Glomerular visceral epithelial cell (primary cell): ENCODE results near the gene SCN3B.
A peak's percentile ranks its signal among the peaks of the same experiment; 100 is the strongest.

Experiments used
- DNase-seq: peaks from one replicate; pipeline ENCODE4 v3.0.0-alpha.2; 2016; ENCODE audit errors: extremely low spot score

Gene SCN3B

DNA sequence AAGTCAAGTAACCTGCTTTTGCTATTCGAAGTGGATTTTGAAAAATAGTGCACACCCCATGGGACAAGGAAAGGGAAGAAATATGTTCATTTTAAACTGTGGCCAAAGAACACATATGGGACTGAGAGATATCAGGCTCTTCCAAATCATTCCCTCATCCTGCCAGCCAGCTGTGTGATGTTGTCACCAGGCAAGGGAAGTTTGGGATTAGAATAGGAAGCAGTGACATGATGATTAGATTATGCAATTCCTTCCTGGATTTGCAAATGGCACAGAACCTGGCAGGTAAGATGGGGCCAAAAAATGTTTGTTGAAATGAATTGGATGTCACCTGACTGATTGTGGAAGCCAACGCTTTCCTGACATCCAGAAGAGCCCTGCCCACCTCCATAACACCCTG lies 4.9 kb upstream of the SCN3B start:
- DNase-seq = no peak

DNA sequence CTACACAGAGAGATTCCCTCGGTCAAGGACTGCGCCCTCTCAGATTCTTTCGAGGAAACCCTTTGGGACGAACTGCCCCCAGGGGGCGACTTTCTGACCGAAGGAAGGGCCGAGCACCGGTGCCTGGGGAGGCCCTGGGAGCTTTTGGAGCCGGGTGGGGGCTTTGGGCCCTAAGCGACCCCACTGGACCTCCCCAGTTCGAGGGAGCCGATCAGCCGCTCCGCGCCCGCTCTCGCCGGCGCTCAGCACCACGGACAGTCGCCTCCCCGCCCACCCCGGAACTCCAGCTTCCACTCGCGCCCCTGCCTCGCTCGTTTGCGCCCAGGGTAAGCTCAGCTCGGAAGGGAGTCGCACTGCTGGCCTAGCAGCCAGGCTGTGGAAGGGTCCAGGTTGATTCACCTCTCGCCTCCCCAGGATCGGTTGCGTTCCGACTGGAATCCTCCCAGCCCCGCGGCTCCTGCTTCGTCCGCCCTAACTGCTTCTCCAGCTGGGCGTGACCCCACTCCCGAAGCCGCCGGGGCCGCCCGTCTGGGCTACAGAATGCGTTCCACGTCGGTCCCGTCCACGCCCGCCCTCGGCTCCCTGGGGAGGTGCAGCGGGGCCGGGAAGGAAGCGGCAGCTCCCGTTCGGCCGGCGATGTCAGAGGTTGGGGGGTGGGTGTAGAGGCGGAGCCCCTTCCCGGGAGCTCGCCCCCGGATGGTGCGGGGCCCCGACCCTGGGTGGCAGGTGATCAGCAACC lies 428 bp downstream of the SCN3B start:
- no peak for DNase-seq

DNA sequence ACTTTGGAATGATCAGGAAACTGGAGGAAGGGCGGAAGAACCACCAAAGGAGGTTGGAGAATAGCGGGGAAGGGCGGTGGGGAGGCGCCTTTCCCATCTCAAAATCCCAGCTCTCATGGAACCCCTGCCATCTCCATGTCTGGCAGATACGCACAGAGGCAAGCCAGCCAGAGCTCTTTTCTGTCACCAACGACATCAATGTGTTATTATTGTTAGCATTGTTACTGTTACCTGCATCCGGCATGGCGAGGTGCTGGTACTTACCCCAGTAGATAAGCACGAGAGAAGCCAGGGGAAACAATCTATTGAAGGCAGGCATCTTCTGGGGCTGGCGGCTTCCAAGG lies 969 bp downstream of the SCN3B start:
- DNase-seq = no peak

DNA sequence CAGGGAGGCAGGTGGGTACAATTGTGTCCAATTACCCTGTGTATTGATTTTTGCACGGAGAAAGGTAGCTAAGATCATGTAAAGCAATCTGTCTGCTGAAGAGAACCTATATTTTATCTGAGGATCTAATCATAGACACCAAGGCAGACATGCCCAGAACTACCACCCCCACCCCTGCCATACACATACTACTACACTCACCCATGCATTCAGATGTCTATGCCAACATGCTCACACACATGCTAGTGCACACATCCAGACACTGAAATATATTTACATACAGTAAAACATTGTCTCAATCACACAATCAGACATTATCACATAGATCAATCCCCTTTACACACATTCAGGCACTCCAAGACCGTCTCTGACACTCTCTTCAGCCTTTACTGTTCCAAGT lies 1.8 kb downstream of the SCN3B start:
- DNase-seq = no peak

DNA sequence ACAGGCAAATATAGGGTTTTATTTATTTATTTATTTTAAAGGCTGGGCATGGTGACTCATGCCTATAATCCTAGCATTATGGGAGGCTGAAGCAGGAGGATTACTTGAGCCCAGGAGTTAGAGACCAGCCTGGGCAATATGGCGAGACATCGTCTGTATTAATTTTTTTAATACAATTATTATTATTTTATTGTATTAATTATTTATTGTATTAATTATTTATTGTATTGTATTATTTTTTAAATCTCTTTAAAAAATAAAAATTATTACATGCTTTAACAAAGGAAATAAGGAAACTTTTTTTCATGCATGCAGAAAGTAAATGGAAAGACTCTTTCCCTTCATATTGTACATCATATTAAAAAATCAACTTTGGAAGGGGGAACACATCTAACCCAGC lies 3.5 kb downstream of the SCN3B start:
- no peak for DNase-seq

DNA sequence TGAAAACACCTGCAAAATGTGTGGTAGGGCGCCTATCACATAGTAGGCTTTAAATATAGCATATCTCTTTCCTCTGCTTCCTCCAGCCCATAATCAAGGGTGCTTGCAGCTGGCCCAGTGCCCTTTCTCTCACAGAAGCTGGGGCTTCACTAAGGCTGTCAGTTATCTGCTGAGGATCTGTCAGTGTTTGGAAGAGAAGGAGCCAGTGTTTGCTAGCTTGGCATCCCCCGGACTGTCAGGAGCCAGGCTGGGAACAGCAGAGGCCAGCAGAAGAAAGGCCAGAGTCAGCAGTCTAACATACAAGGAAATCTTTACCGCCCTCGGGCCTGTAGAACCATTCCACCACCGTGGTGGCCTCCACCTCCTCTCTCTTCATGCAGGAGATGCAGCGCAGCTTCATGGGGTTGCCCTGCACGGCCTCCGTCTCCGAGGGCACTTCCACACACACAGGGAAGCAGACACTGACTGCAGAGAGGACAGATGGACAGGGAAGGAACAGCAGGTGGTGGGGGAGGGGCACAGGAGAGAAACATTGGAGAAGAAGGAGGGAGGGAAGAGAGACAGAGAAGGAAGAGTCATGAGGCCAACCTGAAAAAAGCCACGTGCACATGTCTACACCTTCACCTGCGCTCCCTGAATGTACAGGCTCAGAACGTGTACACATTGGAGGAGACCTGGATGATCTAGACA lies 9.0 kb downstream of the SCN3B start:
- DNase-seq = no peak

DNA sequence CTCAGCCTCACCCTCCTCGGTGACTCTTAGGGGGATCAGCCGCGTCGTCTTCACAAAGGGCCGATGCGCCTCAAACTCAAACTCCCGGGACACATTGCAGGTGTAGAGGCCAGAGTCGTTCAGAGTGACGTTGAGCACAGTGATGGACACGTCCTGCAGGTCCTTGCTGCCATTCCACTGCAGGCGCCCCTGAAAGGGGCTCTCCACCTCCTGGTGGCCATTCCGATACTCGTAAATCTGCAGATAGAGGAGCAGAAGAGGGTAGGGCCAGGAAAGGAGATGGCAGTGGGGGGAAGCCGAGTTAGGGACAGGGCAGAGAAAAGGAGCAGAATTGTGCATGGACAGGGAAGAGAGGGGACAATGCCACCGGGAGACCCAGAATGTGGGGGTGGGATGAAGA lies 12.0 kb downstream of the SCN3B start:
- DNase-seq = no peak

DNA sequence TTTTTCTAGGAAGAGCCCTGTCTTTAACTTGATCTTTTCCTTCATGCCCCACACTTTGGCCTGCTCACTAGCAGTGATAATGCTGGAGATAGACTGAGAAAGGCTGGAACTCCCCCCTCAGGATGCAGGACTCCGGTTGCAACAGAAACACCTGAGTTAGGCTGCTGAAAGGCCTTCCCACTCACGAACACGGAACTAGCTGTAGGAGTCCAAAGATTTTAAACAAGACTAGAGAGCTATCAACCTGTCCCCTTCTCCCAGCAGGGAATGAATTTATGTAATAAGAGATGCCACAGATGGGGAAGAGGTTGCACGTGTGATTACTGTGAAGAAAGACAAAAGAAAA lies 13.0 kb downstream of the SCN3B start:
- no peak for DNase-seq

DNA sequence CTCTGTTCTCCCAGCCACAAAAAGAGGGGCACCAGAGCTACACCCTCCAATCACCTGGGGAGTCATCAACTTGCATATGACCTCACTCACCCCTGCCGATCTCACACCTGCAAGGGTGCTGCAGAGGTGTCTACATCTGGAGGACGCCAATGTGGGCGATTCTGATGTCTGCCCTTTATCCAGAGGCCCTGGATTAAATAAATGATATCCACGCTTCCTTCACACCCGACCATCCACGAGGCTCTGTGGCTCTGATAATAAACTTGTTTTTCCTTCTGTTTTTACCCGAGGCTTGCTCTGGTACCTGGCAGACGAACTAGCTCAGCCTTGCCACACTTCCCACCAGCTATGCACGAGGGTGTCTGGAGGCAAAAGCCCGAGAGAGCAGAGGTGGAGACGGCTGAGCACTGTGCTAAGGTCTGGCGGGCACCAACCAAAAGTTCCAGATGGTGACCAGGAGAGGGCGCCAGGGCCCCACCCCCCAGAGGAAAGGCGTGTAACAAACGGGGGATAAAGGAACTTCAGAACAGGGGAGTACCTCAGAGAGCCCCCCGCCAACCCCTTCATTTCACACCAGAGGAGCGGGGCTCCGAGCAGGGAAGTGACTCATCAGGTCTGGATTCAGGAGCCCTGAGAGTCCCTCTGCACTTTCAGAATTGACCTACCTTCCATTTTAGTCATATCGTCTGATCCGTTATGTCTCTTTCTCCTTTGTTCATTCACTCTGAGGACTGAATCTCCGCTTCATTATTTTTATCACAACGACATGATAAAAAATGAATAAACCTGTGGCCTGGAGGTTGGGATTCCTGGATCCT lies 13.5 kb downstream of the SCN3B start:
- peak; percentile 20 for DNase-seq

DNA sequence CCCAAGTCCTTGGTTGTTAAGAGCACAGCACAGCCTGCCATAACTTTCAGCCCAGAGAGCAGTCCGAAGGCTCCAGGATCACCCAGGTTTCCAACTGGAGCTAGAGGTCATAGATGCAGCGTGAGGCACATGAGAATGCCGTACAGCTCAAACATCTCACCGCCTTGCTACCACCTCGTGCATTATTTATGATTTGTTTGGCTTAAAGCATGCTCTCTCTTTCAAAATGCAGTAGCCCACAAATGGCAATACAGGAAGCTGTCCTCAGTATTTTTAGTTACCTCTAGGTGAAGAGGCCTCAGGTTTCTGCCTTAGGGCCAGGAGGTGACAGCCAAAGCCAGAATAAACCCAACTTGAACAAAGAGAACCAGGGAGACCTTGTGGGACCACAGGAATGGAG lies 14.4 kb downstream of the SCN3B start:
- no peak for DNase-seq

DNA sequence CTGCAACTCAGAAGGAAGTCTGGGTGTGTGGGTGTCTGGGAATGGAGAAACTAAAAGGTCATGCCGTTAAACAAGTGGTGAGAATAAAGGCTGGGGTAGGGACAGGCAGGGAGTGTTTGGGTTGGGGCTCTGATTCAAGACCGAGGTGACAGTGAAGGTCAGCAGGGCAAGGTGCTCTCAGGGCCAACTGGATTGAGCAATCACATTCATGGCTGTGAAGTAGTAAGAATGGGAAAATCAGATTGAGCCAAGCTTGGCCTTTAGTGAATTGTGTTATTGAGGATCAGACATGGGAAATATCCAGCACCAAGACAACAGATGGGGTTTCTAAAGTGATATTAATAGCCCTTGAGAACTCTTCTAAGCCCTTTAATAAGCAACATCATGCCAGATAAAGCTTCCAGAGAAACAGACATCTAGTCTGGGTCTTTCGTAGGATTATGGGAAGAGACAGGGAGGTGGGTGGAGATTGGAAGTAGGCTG lies 24.3 kb downstream of the SCN3B start:
- DNase-seq = no peak

DNA sequence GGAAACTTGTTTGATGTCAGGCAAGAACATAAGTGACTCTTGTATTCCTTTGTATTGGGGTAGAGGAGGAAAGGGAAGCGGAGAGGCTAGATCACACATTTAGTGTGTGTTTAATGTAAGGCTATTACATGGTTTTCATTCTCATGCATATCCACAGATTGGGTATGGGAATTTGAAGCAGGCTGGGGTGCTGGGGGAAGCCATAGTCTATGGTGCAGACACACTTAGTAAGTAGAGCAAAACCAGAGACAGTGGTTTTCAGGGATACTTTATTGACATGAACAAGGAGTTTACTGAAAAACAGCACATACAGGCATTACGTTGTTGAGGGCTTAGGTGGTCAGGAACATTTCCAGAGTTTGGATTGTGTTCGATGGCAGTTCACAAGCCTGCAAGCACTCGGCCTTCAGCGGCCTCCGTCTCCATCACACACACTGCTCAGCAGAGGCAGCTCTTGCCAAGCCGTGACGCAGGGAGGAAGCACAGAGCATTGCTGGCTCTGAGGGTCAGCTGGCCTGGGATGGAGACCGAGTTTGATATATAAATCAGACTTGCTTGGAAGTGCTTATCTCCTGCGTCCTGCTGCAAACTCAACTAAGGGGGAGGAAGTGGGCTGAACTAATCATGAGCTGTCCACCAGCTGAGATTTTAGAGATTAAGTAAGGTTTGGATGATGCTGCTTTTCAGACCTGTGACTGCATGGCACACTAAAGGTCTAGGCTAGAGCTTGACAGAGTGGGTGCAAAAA lies 25.3 kb downstream of the SCN3B start:
- DNase-seq = no peak

DNA sequence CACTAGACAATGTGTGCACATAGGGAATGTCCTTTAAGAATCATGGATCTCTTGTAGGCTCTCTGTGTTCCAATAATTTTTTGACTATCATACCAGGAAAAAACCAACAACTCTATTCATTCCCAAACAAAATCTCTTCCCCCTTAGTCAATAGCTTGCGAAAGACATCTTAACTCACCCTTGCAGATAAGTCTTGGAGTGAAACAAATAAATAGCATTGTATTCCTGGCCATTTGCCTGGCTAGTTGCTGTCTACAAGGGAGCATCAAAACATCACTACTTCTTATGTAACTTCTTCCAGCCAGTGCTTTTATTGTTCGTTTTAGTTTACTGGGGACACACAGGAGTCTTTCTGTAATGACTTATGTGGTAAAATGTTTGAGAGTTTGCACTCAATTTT lies 29.4 kb downstream of the SCN3B start:
- no peak for DNase-seq

DNA sequence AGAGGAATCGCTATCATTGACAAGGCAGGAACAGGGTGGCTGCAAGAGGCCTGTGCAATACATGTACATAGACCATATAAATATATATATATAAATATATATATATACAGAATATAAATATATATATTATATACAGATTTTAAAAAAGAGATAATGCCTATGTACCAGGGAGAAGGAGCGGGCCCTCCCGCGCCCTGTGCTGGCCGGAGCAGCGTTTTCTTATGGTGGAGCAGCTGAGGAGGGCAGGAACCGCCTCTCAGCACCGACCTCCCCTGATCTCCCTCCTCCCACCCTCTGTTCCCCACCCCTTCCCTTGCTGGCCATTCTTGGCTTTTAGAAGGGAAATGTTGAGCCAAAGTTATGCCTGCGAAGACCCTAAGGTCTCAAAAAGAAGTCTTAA lies 31.8 kb downstream of the SCN3B start:
- DNase-seq = no peak

DNA sequence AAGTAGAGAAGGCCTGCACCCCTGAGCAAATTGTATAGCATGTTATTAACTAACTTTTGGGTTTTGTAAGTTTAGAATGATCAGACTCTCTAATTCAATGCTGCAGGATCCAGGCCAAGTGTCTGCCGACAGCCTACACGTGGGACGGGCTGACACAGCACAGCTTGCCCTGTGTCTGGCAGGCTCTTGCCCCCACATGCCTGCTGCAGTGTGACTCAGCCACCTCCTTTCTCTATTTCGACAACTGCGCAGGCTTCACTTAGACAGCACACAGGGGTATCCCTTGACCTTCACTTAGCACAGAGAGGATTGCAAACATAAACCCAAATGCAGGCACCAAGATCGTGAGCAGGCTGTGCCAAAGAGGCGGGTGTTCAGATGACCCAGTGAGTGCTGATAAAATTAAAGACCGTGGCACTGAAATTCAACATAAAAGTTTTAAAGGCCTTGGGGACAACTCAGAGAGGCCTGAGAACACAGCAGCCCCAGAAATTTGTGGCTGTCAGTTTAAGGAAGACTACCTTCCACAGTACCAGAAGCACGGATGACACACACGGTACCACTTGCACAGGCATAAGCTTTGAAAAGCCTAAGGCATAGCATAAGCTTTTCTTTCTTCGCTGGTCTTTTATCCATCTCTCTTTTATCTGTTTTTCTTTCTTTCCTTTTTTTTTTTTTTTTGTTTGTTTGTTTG lies 37.8 kb downstream of the SCN3B start:
- no peak for DNase-seq

DNA sequence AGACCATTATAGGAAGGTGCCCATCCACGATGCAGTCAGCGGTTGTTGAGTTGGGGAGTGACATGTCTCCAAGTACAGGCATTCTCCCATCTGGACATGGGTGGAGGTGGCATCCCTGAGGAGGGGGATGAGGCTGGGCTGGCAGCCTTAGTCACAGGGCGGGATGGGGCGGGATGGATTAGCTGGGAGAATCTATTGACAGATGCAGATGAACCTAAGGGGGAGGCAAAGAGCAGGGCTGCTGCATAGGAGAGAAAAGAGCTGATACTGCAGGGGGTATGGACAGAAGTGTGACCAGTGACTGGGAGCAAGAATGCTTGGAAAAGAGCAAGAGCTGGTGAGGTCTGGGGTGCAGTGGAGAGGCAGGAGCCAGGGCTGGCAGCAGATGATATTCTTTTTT lies 42.7 kb downstream of the SCN3B start:
- no peak for DNase-seq

DNA sequence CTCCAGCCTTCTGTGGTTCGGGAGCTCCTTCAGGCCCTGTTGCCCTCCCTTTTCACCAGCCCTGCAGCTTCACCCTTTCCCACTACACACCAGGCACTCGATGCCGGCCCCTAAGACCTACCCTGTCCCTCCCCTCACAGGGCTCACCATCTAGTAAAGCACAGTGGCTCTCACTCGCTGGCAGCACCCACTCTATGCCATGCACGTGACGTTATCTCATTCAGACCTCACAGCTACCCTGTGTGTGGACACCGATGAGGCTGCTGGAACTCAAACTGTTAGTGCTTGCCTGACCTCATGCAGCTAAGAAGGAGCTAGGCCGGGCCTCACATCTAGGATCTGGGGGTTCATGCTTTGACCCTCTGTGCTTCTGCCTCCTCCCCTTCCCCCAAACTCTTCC lies 45.5 kb downstream of the SCN3B start:
- no peak for DNase-seq

DNA sequence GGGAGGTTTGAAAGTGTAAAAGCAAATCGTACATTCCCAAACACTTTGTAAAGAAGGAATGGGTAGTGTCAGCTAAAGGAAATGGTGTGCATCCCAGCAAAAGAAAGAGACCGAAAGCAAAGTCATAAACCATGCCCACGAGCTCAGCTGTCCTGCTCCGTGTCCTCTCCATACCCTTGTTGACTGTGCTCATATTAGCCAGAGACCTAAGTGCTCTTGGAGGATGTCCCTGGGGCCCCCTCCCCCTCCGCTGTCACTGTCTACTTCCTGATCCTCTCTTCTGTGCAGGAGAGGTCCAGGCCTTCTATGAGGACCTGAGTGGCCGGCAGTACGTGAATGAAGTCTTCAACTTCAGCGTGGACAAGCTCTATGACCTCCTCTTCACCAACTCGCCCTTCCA lies 46.1 kb downstream of the SCN3B start:
- DNase-seq = no peak

DNA sequence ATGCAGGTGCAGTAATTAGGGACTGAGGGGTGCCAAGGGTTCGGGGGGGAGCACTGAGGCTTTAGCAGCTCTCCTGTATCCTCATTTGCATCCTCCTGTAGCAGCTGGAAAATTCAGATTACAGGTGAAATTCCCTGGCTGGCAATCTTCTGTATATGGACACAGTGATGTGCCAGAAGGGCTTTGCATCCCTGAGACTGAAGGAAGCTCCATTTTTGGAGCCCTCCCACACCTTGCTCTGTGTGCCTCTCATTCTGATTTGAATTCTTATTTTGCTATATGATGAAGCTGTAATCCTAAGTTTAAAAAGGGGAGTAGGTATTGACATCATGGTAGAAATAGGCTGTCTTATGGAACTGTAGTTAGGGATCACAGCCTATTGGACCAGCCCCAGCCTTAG lies 46.6 kb downstream of the SCN3B start:
- DNase-seq = no peak

DNA sequence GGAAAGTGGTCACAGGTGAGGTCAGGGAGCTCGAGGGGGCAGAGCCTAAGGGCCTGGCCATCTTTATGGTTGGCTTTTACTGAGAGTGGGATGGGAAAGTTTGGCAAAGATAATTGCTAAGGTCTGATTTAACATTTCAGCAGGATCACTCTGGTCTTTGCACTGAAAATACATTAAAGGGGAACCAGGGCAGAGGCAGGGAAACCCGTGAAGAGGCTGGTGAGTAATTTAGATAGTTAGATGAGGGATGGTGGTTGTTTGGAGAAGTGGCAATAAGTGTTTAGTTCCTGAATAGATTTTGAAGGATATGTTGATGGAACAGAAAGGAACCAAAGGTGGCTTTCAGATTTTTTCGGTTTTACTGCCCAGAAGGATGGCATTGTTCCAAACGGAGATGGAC lies 50.8 kb downstream of the SCN3B start:
- DNase-seq = no peak

DNA sequence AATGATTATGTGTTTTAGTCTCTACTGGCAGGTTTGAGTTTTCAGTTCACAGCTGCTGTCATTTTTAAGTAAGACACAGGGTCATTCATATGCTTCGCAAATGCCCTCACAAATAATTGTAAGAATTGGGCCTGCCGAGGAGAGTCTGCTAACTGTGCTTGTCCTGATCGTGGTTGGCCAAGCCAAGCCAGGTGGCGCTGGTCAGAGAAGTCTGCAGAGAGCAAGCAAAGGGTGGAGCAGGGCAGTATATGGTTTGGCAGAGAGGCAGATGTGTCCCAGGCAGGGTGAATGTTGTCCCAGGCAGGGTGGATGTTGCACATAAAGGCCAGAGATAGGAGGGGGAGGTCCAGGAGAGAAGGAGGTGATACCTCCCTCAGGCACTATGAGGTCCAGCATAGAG lies 52.7 kb downstream of the SCN3B start:
- no peak for DNase-seq

DNA sequence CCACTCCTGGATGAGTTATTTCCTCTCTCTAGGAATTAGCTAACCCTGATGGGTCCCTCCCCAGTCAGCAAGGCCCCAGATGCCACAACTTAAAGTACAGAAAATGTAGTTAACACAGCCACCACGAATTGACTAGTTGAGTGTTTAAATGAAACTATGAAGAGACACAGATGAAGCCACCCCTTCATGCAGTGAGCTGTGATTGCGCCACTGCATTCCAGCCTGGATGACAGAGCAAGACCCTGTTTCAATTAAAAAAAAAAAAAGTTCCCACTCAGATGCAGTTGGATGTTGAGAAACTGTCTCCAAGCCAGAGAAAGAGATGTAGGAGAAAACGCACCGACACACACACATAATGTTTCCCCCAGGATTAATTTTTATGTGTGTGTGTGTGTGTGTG lies 53.3 kb downstream of the SCN3B start:
- DNase-seq = no peak
